NCI-H128 (cell line): ENCODE results near the gene CCDC69.
"Not testable (repeated sequence)": the region's sequence is repeated elsewhere in the genome, so short reads cannot be mapped to it uniquely, and the experiment has no call there.

Experiments
- DNase-seq: peaks from one replicate; lab custom pipeline; 2025; ENCODE audit not compliant: unreplicated experiment; lab: John Stamatoyannopoulos, UW

The CCDC69 gene

DNA sequence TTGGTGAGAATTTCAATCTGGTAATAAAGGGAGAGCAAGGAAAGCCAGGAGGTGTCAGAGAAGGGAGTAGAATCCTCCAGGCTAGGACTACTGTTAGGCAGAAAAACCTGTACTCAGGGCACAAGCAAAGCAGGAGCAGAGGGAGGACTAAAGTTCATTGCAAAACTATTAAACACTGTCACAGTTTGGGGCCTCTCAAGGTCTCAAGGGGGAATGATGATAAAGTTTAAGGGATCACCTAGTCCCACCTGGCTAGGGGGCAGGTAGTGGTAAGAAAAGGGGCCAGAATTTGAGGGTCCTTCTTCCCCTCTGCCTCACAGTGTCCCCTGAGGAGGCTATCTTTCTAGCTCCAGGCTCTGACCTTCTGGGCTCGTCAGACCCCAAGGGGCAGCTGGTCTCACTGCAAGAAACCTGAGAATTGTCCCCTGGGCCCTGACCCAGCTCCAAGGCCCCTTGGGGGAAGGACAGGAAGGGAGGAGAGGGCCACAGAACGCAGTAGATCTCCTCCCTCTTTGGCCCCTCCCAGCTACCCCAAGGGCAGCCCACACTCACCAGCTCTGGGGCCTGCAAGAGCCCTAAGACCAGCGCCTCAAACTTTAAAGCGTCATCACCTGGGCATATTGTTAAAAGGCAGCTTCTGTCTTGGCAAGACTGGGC is 974 bp downstream of the CCDC69 start:
- DNase-seq, result no peak

DNA sequence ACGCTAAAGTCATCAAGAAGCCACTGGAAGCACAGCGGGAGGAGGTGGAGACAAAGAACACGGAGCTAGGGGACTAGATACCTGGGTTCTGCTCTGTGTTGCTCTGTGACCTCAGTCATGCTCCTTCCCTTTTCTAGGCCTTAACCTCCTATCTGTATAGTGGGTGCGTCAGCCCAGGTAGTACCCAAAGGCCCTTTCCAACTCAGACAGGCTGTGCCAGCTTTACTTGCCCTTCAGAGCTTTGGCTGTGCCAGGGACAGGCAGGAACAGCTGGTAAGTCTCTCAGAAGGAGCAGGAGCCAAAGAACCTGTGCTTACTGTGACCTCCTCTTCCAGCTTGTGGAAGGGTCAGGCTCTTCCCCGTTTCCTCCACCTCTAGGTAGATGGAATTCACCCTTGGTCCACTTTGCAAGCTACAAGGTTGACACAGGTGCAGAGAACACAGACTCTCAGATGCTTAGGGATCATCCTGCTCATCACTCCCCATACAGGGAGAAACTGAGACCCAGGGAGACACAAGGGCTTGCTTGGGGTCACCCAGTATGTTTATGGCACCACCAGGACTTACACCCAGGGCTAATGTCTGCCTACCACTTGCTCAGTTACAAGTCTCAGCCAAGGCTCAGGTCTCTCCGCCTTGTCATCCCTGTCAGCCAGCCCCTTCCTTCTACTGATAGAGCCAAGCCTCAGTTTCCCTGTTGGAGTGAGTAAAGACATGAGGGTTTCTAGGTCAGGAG is 1.7 kb downstream of the CCDC69 start:
- no peak for DNase-seq

GRCh38 chr5:151221574-151221973 is 2.3 kb downstream of the CCDC69 start:
- DNase-seq, result no peak

DNA sequence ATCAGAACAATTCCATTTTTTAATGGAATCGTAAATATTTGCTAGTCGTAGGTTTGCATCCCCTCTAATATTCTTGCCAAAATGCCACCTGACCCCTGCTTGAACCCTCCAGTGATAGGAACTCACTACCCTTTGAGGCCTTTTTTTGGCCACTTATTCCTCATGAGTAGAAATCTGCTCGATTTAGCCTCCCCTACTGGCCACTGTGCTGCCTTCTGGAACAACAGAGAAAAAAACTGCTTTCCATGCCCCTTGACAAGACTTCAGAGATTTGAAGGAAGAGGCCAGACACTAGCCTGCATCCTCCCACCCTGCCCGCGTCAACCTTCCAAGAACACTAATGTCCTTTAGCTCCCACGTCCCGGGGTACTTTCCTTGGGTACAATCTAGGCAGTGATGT is 4.1 kb downstream of the CCDC69 start:
- no peak for DNase-seq

DNA sequence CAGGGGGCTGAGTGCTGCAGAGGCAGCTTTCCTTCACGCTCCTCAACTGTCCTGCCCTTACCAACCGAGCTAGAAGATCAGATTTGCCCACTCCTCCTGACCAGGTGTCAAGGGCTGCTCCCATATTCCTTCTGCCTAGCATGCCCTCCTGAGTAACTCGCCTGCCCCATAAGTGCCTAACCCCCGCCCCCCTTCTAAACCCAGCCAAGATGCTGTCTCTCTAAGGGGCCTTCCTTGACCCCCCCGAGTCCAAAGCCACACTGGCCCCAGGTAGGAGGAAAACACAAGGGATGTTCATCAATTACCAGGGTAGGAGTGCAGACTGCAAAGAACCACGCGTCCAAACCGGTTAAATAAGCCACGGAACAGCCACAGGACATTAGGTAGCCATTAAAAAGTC is 4.8 kb downstream of the CCDC69 start:
- no peak for DNase-seq

DNA sequence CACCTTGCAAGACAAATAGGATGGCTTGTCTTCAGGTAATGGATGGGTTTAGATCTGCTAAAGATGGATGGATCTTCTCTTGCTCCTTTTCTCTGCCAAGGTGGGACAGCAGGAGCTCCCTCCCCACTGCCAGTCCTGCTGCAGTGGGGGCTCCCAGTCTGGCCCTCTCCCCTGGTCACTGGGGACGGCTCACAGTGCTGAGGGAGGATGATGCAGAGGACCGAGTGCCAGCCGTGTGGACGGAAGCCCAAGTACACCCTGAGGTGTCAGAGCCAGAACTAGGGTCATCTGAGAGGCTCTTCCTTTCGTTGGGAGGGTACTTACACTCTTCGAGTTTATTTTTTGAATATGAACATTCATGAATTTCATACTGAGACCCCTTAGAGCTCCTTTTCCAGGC is 5.7 kb downstream of the CCDC69 start:
- no peak for DNase-seq

- DNase-seq, result no peak
Observed at GRCh38 chr5:151216781-151217180, 7.1 kb downstream of the CCDC69 start.

- no peak for DNase-seq
Observed at GRCh38 chr5:151215546-151215880, 8.4 kb downstream of the CCDC69 start.

DNA sequence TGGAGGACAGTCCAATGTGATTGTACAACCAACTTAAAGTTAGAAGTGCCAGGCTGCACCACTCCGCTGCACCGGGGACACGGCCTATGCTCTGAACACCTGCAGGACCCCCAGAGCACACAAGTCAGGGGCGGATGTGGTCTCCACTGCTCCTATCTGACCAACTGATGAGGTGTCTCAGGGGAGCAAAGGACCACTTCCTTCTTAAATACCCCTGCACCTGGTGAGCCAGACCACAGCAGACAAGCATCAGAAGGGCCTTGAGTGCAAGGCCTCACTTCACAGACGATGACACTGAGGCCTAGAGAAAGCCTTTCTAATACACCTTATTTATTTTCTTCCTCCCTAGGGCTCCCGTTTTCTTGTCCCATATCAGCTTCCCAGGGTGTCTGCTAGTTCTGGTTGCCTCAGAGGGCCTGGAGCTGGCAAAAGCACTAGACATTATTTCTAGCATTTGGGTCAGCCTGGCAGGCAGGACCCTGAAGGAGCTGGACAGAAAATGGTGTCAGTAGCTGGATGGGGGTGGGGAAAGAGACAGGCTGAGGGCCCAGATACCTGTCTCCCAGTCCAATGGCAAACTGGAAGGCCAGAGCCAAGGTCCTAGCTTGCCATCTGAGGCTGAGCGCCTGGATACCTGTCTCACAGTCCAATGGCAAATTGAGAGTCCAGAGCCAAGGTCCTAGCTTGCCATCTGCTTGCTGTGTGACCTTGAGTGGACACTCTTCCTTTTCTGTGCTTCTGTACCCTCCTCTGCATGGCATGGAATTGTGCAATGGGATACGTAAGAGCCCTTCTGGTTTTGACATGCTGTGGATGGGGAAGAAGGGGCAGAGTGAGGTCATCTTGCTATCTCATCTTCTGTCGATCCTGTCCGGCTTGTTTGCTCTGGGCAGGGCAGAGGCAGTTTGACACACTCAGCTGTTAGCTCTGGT is 9.0 kb downstream of the CCDC69 start:
- no peak for DNase-seq

DNA sequence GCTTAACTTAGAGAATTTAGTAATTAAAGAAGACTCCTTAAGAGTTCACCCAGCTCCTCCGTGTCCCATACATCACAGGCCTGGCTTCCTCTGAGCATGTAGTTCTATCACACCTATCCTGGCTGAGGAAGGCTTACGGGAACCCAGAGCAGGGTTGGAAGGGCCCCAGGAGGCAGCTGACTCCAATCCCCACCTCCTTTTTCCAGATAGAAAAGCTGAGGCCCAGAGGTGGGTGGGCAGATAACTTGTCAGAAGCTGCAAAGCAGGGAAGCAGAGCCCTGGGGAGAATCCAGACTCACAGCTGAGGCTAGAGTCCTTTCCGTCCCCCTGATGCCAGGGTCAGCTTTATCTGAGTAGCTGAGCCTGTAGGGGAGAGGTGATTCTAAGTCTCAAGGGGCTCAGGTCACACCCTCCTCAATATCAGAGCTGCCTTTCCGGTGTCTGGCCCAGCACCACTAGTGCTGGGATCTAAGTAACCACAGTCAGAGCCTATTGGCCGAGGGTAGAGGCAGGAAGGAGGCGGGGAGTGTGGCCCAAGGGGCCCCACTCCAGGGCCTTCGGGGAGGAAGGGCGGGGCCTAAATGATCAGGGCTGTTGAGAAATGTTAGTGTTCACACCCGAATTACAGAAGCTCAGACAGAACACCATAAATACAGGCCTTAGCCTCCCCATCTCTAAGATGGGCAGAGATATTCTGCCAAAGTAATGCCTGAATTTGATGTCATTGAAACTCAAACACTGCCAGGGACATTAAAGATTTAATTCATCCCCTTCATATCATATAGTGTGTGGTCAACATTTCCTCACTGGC is 9.9 kb downstream of the CCDC69 start:
- no peak for DNase-seq

GRCh38 chr5:151212406-151212798 is 11.5 kb downstream of the CCDC69 start:
- DNase-seq, result no peak

DNA sequence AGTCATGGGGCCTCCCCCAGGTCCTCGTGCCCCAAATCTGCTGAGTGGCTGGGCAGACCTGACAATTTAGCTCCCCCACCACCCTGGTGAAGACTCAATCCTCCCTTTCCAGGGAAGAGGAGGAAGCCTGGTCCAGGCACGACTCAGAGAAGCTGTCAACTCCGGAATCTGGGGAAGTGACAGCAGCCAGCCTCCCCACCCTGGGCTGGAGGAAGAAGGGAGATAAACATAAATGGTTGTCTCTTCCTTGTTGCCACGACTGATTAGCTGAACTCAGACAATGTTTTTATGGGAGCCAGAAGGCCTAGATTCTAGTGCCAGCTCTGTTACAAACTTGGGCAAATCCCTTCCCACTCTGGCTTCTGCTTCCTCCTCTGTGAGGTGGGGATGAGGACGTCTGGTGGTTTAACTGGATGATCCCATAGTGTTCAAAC is 15.4 kb downstream of the CCDC69 start:
- DNase-seq, result no peak

DNA sequence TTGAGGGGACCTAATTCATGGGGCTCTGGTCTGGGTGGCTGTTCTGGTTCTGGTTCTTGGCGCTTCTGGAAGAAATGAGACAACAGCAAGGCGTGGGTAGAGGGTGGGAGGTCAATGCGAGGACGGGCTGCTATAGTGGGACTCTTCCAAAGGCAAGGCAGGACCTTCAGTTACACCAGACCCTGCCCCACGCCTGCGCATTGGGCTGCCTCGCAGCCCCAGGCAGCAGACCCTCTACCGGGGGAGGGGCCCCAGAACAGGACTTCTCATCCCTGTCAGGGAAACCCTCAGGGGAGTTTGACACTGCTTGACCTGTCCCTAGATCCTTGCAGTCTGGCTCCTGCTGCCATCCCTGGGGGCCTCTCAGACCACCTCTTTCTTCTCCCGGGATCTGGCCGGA is 18.5 kb downstream of the CCDC69 start:
- no peak for DNase-seq

DNA sequence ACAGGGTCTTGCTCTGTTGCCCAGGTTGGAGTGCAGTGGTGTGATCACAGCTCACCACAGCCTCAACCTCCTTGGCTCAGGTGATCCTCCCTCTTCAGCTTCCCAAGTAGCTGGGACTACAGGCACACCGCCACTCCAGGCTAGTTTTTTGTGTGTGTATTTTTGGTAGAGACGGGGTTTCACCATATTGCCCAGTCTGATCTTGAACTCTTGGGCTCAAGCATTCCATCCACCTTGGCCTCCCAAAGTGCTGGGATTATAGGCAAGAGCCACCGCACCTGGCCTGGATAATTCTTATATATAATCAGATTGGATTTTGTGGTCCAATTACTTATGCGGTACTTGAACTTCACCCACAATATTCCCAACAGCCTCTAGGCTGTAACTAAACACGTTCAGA is 19.8 kb downstream of the CCDC69 start:
- DNase-seq, result no peak

GRCh38 chr5:151202381-151203139 is 21.3 kb downstream of the CCDC69 start:
- DNase-seq, result no peak

DNA sequence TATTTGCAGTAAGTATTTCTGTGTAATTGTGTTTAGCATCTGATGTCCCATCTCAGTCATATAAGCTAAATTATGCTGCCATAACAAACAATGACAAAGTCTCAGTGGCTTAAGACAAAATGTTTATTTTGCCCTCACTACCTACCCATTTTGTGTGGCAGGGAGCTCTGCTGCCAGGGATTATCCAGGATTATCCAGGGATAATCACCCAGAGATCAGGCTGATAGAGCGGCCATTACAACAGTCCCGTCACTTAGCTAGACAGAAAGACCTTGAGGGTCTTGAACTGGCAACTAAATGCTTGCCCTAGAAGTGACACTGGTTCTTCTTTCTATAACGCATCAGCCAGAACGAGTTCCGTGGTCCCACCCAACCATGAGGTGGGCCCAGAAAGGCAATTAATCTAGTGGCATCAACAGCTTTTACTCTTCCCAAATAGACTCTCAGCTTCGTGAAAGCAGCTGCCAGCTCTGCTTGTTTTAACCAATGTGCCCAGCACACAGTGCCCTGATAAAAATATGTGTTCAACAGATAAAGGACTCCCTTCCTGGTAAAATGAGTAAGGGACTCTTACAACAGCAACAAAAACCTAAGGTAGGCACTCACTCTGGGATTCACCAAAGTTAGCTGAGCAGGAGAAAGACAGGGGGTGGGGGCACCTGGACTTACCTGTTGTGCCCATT is 22.8 kb downstream of the CCDC69 start:
- DNase-seq, result no peak

DNA sequence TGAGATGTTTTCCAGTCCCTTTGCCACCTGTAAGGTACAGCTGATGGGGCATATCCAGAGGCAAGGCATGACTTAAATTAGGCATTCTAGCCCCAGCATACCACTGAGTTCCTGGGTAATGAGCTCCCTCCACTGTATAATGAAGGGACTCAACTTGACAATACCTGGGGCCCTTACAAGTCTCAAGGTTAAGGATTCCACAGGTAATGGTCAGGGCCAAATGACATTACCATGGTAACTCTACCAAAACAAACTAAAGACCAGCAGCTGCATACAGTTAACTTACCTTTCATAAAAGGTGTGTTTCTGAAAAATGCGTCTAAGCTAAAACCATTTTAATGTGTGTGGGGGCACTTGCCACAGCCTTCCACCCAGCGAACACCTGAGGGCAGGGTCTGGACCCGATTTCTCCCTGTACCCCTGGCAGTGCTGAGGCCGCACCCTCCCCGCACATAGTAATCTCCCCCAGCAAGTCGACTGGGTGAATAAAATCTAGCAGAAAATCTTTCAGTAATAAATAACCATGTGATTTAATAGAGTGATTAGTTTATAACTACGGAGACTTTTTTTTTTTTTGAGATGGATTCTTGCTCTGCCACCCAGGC is 24.2 kb downstream of the CCDC69 start:
- DNase-seq, result no peak

- no peak for DNase-seq
Observed at GRCh38 chr5:151198861-151199260, 25.0 kb downstream of the CCDC69 start.

- not testable (repeated sequence) for DNase-seq
Observed at GRCh38 chr5:151197291-151197600, 26.6 kb downstream of the CCDC69 start.
